ENCODE results near the gene NT5C2. TPM values are rescaled to one million over a fixed set of nuclear protein-coding genes. Genes with fewer than 3 reads are reported as not detected.

Gene NT5C2
- total RNA-seq, 6 experiments from 2014 or later, result 17.3 to 39.2 (median 32.4) TPM

DNA sequence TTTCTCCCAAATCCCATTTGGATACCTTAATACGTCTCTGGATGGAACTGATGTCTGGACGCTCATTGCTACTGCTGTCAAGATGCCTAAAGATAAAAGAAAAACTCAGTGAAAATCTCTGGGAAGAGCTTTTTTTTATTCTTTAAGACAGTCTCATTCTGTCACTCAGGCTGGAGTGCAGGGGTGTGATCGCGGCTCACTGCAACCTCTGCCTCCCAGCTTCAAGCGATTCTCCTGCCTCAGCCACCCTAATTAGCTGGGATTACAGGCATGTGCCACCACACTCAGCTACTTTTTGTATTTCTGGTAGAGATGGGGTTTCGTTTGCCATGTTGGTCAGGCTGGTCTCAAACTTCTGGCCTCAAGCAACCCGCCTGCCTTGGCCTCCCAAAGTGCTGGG is 102.2 kb downstream of the NT5C2 start:
- ATAC-seq, result no peak
- H3K4me1 ChIP-seq, result no peaks in the 10 kb centered on the region
- H3K27me3 ChIP-seq, result no peaks in the 10 kb centered on the region
- peaks cover 8 to 79% (median 32%) of the 10 kb centered on the region in 4 donors for H3K36me3 ChIP-seq
- H3K4me3 ChIP-seq, result no peak overlapping the region
- TF ChIP-seq, protein P1, sequence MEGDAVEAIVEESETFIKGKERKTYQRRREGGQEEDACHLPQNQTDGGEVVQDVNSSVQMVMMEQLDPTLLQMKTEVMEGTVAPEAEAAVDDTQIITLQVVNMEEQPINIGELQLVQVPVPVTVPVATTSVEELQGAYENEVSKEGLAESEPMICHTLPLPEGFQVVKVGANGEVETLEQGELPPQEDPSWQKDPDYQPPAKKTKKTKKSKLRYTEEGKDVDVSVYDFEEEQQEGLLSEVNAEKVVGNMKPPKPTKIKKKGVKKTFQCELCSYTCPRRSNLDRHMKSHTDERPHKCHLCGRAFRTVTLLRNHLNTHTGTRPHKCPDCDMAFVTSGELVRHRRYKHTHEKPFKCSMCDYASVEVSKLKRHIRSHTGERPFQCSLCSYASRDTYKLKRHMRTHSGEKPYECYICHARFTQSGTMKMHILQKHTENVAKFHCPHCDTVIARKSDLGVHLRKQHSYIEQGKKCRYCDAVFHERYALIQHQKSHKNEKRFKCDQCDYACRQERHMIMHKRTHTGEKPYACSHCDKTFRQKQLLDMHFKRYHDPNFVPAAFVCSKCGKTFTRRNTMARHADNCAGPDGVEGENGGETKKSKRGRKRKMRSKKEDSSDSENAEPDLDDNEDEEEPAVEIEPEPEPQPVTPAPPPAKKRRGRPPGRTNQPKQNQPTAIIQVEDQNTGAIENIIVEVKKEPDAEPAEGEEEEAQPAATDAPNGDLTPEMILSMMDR (IDR thresholded peaks at IDR 0.05), result no peak
- no peak for TF ChIP-seq POLR2A (IDR thresholded peaks at IDR 0.05)
- intact Hi-C loops (cut with DNase I), result no loop called here
- H3K9me3 ChIP-seq, result no peaks in the 10 kb centered on the region
- no peak for DNase-seq
- 100% methylated on average over 5 of the region's 7 CpGs for WGBS (ENCODE audit: insufficient coverage, low coverage, low lambda C conversion rate, missing lambda C conversion rate)
- no peak overlapping the region for H3K27ac ChIP-seq

DNA sequence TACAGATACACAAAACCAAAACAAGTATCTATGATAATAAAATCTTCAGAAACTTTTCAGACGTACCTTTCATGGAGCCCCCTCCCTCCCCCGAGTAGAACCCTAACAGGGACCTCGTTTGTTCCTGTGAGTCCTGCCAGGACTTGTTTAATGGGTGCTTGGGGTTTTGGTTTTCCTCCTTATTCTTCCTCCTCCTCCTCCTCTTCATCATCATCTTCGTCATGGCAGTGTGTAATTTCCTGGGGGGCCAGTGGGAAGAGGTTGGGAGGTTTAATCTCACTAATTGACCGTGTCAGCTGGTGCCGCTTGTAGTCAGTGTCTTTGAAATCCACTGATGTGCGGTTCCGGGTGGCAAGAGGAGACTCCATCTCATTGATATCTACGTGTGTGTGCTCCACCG is 103.6 kb downstream of the NT5C2 start:
- Histone ChIP-seq H3K4me1 (no peaks in the 10 kb centered on the region), H3K27ac (no peak overlapping the region), H3K4me3 (no peak overlapping the region), H3K36me3 (peaks cover 8 to 80% (median 37%) of the 10 kb centered on the region in 4 donors), H3K9me3 (no peaks in the 10 kb centered on the region), H3K27me3 (no peaks in the 10 kb centered on the region)
- DNase-seq (no peak), ATAC-seq (no peak)
- TF ChIP-seq, protein P1 (IDR thresholded peaks at IDR 0.05), result no peak
- no peak for TF ChIP-seq POLR2A (IDR thresholded peaks at IDR 0.05)
- intact Hi-C loops (cut with DNase I), result no loop called here
- 92% methylated on average over 7 of the region's 10 CpGs for WGBS (ENCODE audit: insufficient coverage, low coverage, low lambda C conversion rate, missing lambda C conversion rate)

DNA sequence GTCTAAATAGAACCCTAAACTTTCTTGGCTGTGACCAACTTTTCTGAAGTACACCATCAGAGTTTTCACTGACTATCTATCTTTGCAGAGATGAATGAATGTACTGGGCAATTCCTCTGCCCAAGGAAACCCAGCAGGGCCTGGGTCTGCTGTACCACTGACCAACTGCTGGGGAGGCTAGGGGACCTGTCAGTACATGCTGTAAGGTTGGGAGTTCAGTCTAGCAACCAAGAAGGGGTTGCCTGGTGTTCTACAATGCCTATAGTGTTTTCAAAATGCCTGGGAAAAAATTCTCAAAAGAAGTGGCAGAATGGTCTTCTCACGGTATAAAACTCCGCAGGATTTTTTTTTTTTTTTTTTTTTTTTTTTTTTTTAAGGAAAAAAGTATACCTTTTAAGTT is 106.3 kb downstream of the NT5C2 start:
- intact Hi-C loops (cut with DNase I), result no loop called here
- Histone ChIP-seq H3K4me3 (no peak overlapping the region), H3K9me3 (no peaks in the 10 kb centered on the region), H3K27me3 (no peaks in the 10 kb centered on the region), H3K27ac (no peak overlapping the region), H3K36me3 (peaks cover 0 to 56% (median 26%) of the 10 kb centered on the region in 4 donors), H3K4me1 (no peaks in the 10 kb centered on the region)
- 100% methylated on average over 2 of the region's 2 CpGs for WGBS (ENCODE audit: insufficient coverage, low coverage, low lambda C conversion rate, missing lambda C conversion rate)
- DNase-seq, result no peak
- ATAC-seq, result no peak
- TF ChIP-seq, protein P1 (IDR thresholded peaks at IDR 0.05), result no peak
- TF ChIP-seq POLR2A (IDR thresholded peaks at IDR 0.05), result no peak

DNA sequence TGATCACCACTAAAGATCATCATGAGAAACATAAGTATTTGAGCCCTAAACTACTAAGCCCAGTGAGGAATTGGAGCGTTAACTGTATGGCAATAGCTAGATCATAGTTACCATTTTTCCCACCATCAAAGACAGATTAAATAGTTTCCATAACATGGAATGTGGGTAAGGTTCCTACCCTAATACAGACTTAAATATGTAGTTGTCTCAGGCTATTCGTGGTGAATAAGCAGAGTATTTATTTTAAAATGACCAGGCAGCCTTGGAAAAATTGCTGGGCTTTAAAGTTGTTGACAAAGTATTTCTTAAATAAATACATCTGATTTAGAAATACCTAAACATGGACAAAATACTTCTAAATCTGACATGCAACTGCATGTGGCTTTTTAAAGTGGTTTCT is 106.8 kb downstream of the NT5C2 start:
- no peaks in the 10 kb centered on the region for H3K9me3 ChIP-seq
- no peak overlapping the region for H3K4me3 ChIP-seq
- no peaks in the 10 kb centered on the region for H3K27me3 ChIP-seq
- 92% methylated on average over 2 of the region's 2 CpGs for WGBS (ENCODE audit: insufficient coverage, low coverage, low lambda C conversion rate, missing lambda C conversion rate)
- TF ChIP-seq, protein P1 (IDR thresholded peaks at IDR 0.05), result no peak
- TF ChIP-seq POLR2A (IDR thresholded peaks at IDR 0.05), result no peak
- intact Hi-C loops (cut with DNase I), result no loop called here
- H3K36me3 ChIP-seq, result peaks cover 0 to 51% (median 24%) of the 10 kb centered on the region in 4 donors
- H3K27ac ChIP-seq, result no peak overlapping the region
- DNase-seq (no peak), ATAC-seq (no peak)
- H3K4me1 ChIP-seq, result no peaks in the 10 kb centered on the region

DNA sequence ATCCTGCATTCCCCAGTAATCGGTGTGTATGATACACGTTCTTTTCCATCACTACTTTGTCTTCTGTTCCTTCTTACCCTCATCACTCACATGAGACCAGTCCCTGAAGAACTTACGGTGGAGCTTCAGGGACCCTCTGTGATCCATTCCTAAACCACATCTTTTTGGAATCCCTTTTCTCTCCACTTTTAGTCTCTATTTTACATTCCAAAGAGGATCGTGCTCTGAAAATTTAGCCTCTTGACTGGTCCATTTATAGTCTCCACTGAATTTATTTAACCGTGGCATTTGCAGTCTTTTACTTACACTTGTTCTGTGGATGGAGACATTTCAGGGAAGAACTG is 109.1 kb downstream of the NT5C2 start:
- intact Hi-C loops (cut with DNase I), result no loop called here
- TF ChIP-seq, protein P1 (IDR thresholded peaks at IDR 0.05), result no peak
- TF ChIP-seq POLR2A (IDR thresholded peaks at IDR 0.05), result no peak
- WGBS (ENCODE audit: insufficient coverage, low coverage, low lambda C conversion rate, missing lambda C conversion rate), result 94% methylated on average over 5 of the region's 5 CpGs

More for the DNA sequence above, 109.1 kb downstream of the NT5C2 start:
- H3K27me3 ChIP-seq, result no peaks in the 10 kb centered on the region
- no peak overlapping the region for H3K27ac ChIP-seq
- no peaks in the 10 kb centered on the region for H3K4me1 ChIP-seq
- no peak for DNase-seq
- ATAC-seq, result no peak
- no peaks in the 10 kb centered on the region for H3K9me3 ChIP-seq
- no peak overlapping the region for H3K4me3 ChIP-seq
- H3K36me3 ChIP-seq, result peaks cover 0 to 28% (median 8%) of the 10 kb centered on the region in 4 donors
